Ishikawa (cell line): Measurements from ENCODE around the gene SLC30A2.

Experiments
- CEBPB ChIP-seq: IDR thresholded peaks from 2 replicates; pipeline ENCODE4 v1.6.1; 2012
- CREB1 ChIP-seq: IDR thresholded peaks from 2 replicates; pipeline ENCODE4 v1.6.1; 2012; ENCODE audit warnings: low read depth
- EGR1 ChIP-seq: IDR thresholded peaks from 2 replicates; pipeline ENCODE4 v1.6.1; 2012
- EP300 ChIP-seq: IDR thresholded peaks from 2 replicates; pipeline ENCODE4 v1.6.1; 2012; ENCODE audit warnings: borderline replicate concordance
- FOXM1 ChIP-seq: IDR thresholded peaks from 2 replicates; pipeline ENCODE4 v1.6.1; 2012; ENCODE audit warnings: low read depth, borderline replicate concordance
- MAX ChIP-seq: IDR thresholded peaks from 2 replicates; pipeline ENCODE4 v1.6.1; 2012
- NFIC ChIP-seq: IDR thresholded peaks from 2 replicates; pipeline ENCODE4 v1.6.1; 2012
- RAD21 ChIP-seq: IDR thresholded peaks from 2 replicates; pipeline ENCODE4 v1.6.1; 2012; ENCODE audit warnings: low read depth
- REST ChIP-seq: IDR thresholded peaks from 2 replicates; pipeline ENCODE4 v1.6.1; 2012; ENCODE audit warnings: low read depth, mild to moderate bottlenecking
- TAF1 ChIP-seq: IDR thresholded peaks from 2 replicates; pipeline ENCODE4 v1.6.1; 2012; ENCODE audit warnings: low read depth, mild to moderate bottlenecking
- TCF12 ChIP-seq: IDR thresholded peaks from 2 replicates; pipeline ENCODE4 v1.6.1; 2012; ENCODE audit warnings: low read depth
- TEAD4 ChIP-seq: IDR thresholded peaks from 2 replicates; pipeline ENCODE4 v1.6.1; 2012
- USF1 ChIP-seq: IDR thresholded peaks from 2 replicates; pipeline ENCODE4 v1.6.1; 2012
- YY1 ChIP-seq: IDR thresholded peaks from 2 replicates; pipeline ENCODE4 v1.6.1; 2012; ENCODE audit warnings: low read depth
- ZBTB7A ChIP-seq: IDR thresholded peaks from 2 replicates; pipeline ENCODE4 v1.6.1; 2012; ENCODE audit warnings: low read depth

Gene SLC30A2

GRCh38 chr1:26037904-26038303 lies 8.0 kb downstream of the SLC30A2 start:
- no peak for TF ChIP-seq NFIC
- no peak for TF ChIP-seq MAX
- no peak for TF ChIP-seq YY1
- no peak for TF ChIP-seq ZBTB7A
- TF ChIP-seq TAF1 = no peak
- TF ChIP-seq EP300 = no peak
- no peak for TF ChIP-seq CEBPB
- TF ChIP-seq TEAD4 = no peak

GRCh38 chr1:26036756-26037281 lies 9.1 kb downstream of the SLC30A2 start:
- TF ChIP-seq NFIC (no peak), MAX (no peak), YY1 (no peak), CEBPB (no peak), EP300 (no peak), FOXM1 (no peak), USF1 (no peak), TEAD4 (no peak), ZBTB7A (no peak), REST (no peak), CREB1 (no peak), TCF12 (no peak), TAF1 (no peak), RAD21 (no peak), EGR1 (no peak)

GRCh38 chr1:26035959-26036755 lies 9.8 kb downstream of the SLC30A2 start:
- TF ChIP-seq RAD21 (peak; percentile 91), TCF12 (no peak)

- TF ChIP-seq EGR1 (peak; percentile 23; the same call in 1 of the 2 replicates), ZBTB7A (peak; percentile 100), YY1 (no peak), EP300 (no peak), CEBPB (no peak), FOXM1 (no peak), MAX (peak; percentile 23), TEAD4 (no peak), CREB1 (0 out of 2 replicates have a peak, but pooled peaks have one; percentile 46), TAF1 (peak; percentile 65), TCF12 (peak; percentile 37; the same call in 1 of the 2 replicates), RAD21 (no peak), REST (no peak), NFIC (no peak)
Observed at GRCh38 chr1:26035203-26035958, 10.5 kb downstream of the SLC30A2 start.

GRCh38 chr1:26034504-26035202 lies 11.3 kb downstream of the SLC30A2 start:
- TF ChIP-seq EGR1 (no peak), CREB1 (no peak), MAX (no peak)
